SH-SY5Y (cell line): ENCODE measurements around the gene ATP10A.

ENCODE experiments used
- GATA2 ChIP-seq: IDR thresholded peaks from 2 replicates; pipeline ENCODE4 v1.6.1; 2011; ENCODE audit warnings: mild to moderate bottlenecking, low read depth, low read length
- GATA3 ChIP-seq: IDR thresholded peaks from 2 replicates; pipeline ENCODE4 v1.6.1; 2011; ENCODE audit warnings: low read depth, mild to moderate bottlenecking, low read length, moderate library complexity

- no peak for TF ChIP-seq GATA2
- no peak for TF ChIP-seq GATA3
These were observed 179.2 kb downstream of the ATP10A start for GRCh38 chr15:25683911-25684310.
